ENCODE measurements around the gene GPHN. TPM values are rescaled to one million over a fixed set of nuclear protein-coding genes. Genes with fewer than 3 reads are reported as not detected.

Gene GPHN
- total and polyA plus RNA-seq, 2 donors (not counting 3 experiments of a cell fraction or from before 2014, with no cell fraction given), result 5.1 to 23.2 TPM

DNA sequence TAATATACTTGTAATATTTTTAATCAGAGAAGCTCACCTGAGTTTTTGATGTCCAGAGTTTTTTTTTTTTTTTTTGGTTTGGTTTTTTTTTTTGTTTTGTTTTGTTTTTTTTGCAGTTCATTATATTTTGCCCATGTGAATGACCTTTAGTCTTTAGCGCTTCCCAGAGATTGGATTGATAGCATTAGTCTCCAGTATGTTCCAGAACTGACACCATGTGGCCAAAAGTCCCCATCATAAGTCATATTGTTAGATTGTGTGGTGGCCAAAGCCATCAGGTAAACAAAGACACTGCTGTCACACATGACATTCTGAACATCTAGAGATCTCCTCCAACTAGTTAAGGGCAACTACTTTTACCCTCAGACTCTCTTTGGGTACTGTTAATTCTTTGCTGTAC lies 408.5 kb downstream of the GPHN start:
- no peaks in the 10 kb centered on the region for H3K36me3 ChIP-seq (ENCODE audit: control insufficient read depth in 2 of 2, extremely low read depth in 1 of 2, insufficient read depth in 2 of 2, low read length in 2 of 2)
- no peak overlapping the region for H3K4me2 ChIP-seq (ENCODE audit: insufficient read depth, low read length)
- DNase-seq (ENCODE audit: low read depth, low spot score), result no peak
- TF ChIP-seq POLR2AphosphoS5 (IDR thresholded peaks at IDR 0.05; ENCODE audit: insufficient read depth, low read depth, low read length), result no peak
- H3K27ac ChIP-seq (ENCODE audit: insufficient read depth, low read depth, low read length), result no peak overlapping the region
- intact Hi-C loops (cut with micrococcal nuclease) (no loop called here), dilution Hi-C loops (cut with MboI; ENCODE audit: extremely low pct_ligation_motif_present, low sequenced_read_pairs) (loop anchor here (25.0 kb wide), 1 partner anchor 104 kb away; no protein-coding TSS in a partner anchor)
- no peak overlapping the region for H3K9ac ChIP-seq (replicated peaks; ENCODE audit: extremely low read depth, insufficient read depth, low read length)
- no peaks in the 10 kb centered on the region for H4K20me1 ChIP-seq (replicated peaks; ENCODE audit: control insufficient read depth, extremely low read depth, insufficient read depth, low read length)
- no peaks in the 10 kb centered on the region for H3K27me3 ChIP-seq (ENCODE audit: control insufficient read depth in 2 of 2, insufficient read depth in 2 of 2, low read length in 2 of 2)
- H2AFZ ChIP-seq (ENCODE audit: low read depth, low read length), result no peak overlapping the region
- CTCF ChIA-PET, result interaction anchor here (0.6 to 1.1 kb wide), 2 partner anchors 25 to 53 kb away, joined by 4 to 5 read pairs; no protein-coding TSS in a partner anchor
- H3K9me1 ChIP-seq (replicated peaks; ENCODE audit: control insufficient read depth, extremely low read depth, insufficient read depth, low read length), result no peaks in the 10 kb centered on the region
- H3K4me3 ChIP-seq (replicated peaks in 1 of 3; ENCODE audit: insufficient read depth in 1 of 3, low read depth in 1 of 3, low read length in 3 of 3), result no peak overlapping the region
- H3K79me2 ChIP-seq (ENCODE audit: control insufficient read depth, insufficient read depth, low read length), result no peaks in the 10 kb centered on the region
- no peaks in the 10 kb centered on the region for H3K4me1 ChIP-seq (ENCODE audit: control insufficient read depth, extremely low read depth, insufficient read depth, low read length)
- no peaks in the 10 kb centered on the region for H3K9me3 ChIP-seq (replicated peaks; ENCODE audit: control insufficient read depth, insufficient read depth, low read length)
- no TSS peak for BruUV-seq (replicated peaks)
- FAIRE-seq, result no peak
- POLR2A ChIA-PET, result no interaction called here

DNA sequence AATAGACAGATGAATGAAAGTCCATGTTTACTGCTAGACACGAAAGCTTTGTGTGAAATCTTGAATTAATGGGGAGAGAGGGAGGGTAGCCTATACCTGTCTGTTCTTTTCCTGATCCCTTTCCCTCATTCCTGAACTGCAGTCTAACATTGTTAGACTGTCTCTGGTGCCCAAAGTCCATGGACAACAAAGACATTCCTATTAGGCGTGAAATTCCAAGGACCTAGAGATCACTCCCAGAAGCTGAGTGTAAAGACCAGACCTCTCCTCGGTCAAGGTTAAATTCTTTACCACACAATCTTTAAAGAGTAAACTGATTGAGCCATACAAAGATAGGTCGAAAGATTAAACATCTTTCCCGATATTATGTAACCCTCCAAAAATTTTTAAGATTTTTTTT lies 410.6 kb downstream of the GPHN start:
- dilution Hi-C loops (cut with MboI; ENCODE audit: extremely low pct_ligation_motif_present, low sequenced_read_pairs) (loop anchor here (25.0 kb wide), 1 partner anchor 106 kb away; no protein-coding TSS in a partner anchor), intact Hi-C loops (cut with micrococcal nuclease) (no loop called here)
- Histone ChIP-seq H3K9ac (replicated peaks; ENCODE audit: extremely low read depth, insufficient read depth, low read length) (no peak overlapping the region), H3K27ac (ENCODE audit: insufficient read depth, low read depth, low read length) (no peak overlapping the region), H3K9me1 (replicated peaks; ENCODE audit: control insufficient read depth, extremely low read depth, insufficient read depth, low read length) (no peaks in the 10 kb centered on the region), H3K27me3 (ENCODE audit: control insufficient read depth in 2 of 2, insufficient read depth in 2 of 2, low read length in 2 of 2) (no peaks in the 10 kb centered on the region), H3K4me3 (replicated peaks in 1 of 3; ENCODE audit: insufficient read depth in 1 of 3, low read depth in 1 of 3, low read length in 3 of 3) (no peak overlapping the region), H3K4me2 (ENCODE audit: insufficient read depth, low read length) (no peak overlapping the region), H4K20me1 (replicated peaks; ENCODE audit: control insufficient read depth, extremely low read depth, insufficient read depth, low read length) (no peaks in the 10 kb centered on the region), H3K79me2 (ENCODE audit: control insufficient read depth, insufficient read depth, low read length) (no peaks in the 10 kb centered on the region), H3K9me3 (replicated peaks; ENCODE audit: control insufficient read depth, insufficient read depth, low read length) (no peaks in the 10 kb centered on the region), H3K4me1 (ENCODE audit: control insufficient read depth, extremely low read depth, insufficient read depth, low read length) (no peaks in the 10 kb centered on the region), H2AFZ (ENCODE audit: low read depth, low read length) (no peak overlapping the region), H3K36me3 (ENCODE audit: control insufficient read depth in 2 of 2, extremely low read depth in 1 of 2, insufficient read depth in 2 of 2, low read length in 2 of 2) (no peaks in the 10 kb centered on the region)
- BruUV-seq (replicated peaks), result no TSS peak
- ChIA-PET CTCF (interaction anchor here (0.8 kb wide), 1 partner anchor 14 kb away, joined by 3 read pairs; no protein-coding TSS in a partner anchor), POLR2A (no interaction called here)
- DNase-seq (ENCODE audit: low read depth, low spot score) (no peak), FAIRE-seq (no peak)
- TF ChIP-seq EZH2 (IDR thresholded peaks at IDR 0.05; ENCODE audit: borderline replicate concordance, low read depth, low read length, severe bottlenecking), result no peak
- TF ChIP-seq JUN (IDR thresholded peaks at IDR 0.05; ENCODE audit: borderline replicate concordance, insufficient read depth, insufficient read length, low read depth), result no peak
- TF ChIP-seq POLR2AphosphoS5 (IDR thresholded peaks at IDR 0.05; ENCODE audit: insufficient read depth, low read depth, low read length), result no peak
- TF ChIP-seq, protein P1, sequence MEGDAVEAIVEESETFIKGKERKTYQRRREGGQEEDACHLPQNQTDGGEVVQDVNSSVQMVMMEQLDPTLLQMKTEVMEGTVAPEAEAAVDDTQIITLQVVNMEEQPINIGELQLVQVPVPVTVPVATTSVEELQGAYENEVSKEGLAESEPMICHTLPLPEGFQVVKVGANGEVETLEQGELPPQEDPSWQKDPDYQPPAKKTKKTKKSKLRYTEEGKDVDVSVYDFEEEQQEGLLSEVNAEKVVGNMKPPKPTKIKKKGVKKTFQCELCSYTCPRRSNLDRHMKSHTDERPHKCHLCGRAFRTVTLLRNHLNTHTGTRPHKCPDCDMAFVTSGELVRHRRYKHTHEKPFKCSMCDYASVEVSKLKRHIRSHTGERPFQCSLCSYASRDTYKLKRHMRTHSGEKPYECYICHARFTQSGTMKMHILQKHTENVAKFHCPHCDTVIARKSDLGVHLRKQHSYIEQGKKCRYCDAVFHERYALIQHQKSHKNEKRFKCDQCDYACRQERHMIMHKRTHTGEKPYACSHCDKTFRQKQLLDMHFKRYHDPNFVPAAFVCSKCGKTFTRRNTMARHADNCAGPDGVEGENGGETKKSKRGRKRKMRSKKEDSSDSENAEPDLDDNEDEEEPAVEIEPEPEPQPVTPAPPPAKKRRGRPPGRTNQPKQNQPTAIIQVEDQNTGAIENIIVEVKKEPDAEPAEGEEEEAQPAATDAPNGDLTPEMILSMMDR (IDR thresholded peaks at IDR 0.05; ENCODE audit: extremely low read depth in 1 of 2, insufficient read depth in 1 of 2, low read depth in 1 of 2, low read length in 2 of 2), result no peak
- no peak for TF ChIP-seq GATA2 (IDR thresholded peaks at IDR 0.05; ENCODE audit: insufficient read depth, insufficient read length, low read depth, low read length)
- no peak for TF ChIP-seq FOS (IDR thresholded peaks at IDR 0.05; ENCODE audit: borderline replicate concordance, insufficient read depth, low read length)
- TF ChIP-seq MYC (IDR thresholded peaks at IDR 0.05; ENCODE audit: low read depth, low read length), result no peak
- no peak for TF ChIP-seq POLR2A (IDR thresholded peaks at IDR 0.05; ENCODE audit: low read depth, low read length)
- TF ChIP-seq MAX (IDR thresholded peaks at IDR 0.05; ENCODE audit: insufficient read depth, insufficient read length), result no peak
